ENCODE results near the gene TGIF2. TPM values are rescaled to one million over a fixed set of nuclear protein-coding genes. Genes with fewer than 3 reads are reported as not detected.

TGIF2 gene
- total RNA-seq, 2 donors from 2014 or later, result 33.4 to 39.0 TPM

DNA sequence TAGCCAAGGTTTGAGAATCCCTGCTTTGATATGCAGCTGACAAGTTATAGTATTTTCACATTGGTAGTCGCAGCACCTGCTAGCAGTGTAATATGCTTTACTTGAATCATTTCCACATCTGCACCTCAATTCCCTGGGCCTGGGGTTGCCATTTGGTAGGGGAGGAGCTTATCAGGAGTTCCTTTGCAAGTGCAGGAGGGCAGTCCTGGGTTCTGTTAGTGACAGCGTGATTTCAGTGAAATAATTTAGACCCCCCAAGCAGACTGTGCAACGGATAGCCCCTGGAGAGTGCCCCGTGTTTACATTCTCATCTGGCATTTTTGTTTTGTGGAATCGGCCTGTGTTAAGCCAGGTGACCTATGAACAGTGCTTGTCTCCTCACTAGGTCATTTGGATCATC, 38.2 kb downstream of the TGIF2 start:
- no peaks in the 10 kb centered on the region for H3K27me3 ChIP-seq (ENCODE audit: control insufficient read depth, insufficient read depth, low read length, poor library complexity, severe bottlenecking)
- H3K4me3 ChIP-seq (ENCODE audit: low read length), result no peak overlapping the region
- no peak overlapping the region for H3K9ac ChIP-seq (ENCODE audit: extremely low read depth, low read length, poor library complexity, severe bottlenecking)
- H3K9me3 ChIP-seq (ENCODE audit: control insufficient read depth, low read length), result no peaks in the 10 kb centered on the region
- H3K27ac ChIP-seq (ENCODE audit: low read depth, low read length), result no peak overlapping the region
- H3K4me1 Mint-ChIP-seq, result peaks cover 11% of the 10 kb centered on the region
- H3K9me3 Mint-ChIP-seq, result no peaks in the 10 kb centered on the region
- no peak for DNase-seq
- H3K36me3 Mint-ChIP-seq (ENCODE audit: low read depth), result peaks cover 70% of the 10 kb centered on the region
- H3K36me3 ChIP-seq (ENCODE audit: control insufficient read depth, insufficient read depth, low read length), result peaks cover 75% of the 10 kb centered on the region
- no peaks in the 10 kb centered on the region for H3K4me1 ChIP-seq (ENCODE audit: control insufficient read depth, insufficient read depth, low read length)
- no peak overlapping the region for H3K4me3 Mint-ChIP-seq
- TF ChIP-seq, protein P1, sequence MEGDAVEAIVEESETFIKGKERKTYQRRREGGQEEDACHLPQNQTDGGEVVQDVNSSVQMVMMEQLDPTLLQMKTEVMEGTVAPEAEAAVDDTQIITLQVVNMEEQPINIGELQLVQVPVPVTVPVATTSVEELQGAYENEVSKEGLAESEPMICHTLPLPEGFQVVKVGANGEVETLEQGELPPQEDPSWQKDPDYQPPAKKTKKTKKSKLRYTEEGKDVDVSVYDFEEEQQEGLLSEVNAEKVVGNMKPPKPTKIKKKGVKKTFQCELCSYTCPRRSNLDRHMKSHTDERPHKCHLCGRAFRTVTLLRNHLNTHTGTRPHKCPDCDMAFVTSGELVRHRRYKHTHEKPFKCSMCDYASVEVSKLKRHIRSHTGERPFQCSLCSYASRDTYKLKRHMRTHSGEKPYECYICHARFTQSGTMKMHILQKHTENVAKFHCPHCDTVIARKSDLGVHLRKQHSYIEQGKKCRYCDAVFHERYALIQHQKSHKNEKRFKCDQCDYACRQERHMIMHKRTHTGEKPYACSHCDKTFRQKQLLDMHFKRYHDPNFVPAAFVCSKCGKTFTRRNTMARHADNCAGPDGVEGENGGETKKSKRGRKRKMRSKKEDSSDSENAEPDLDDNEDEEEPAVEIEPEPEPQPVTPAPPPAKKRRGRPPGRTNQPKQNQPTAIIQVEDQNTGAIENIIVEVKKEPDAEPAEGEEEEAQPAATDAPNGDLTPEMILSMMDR (conservative IDR thresholded peaks at IDR 0.05), result no peak
- no peak overlapping the region for H3K27ac Mint-ChIP-seq
- H3K27me3 Mint-ChIP-seq (ENCODE audit: insufficient read depth), result no peaks in the 10 kb centered on the region
- WGBS, 2 experiments (ENCODE audit: insufficient coverage in 1 of 2, insufficient read length in 1 of 2), result 90 to 95% methylated on average over 5 of the region's 5 CpGs

DNA sequence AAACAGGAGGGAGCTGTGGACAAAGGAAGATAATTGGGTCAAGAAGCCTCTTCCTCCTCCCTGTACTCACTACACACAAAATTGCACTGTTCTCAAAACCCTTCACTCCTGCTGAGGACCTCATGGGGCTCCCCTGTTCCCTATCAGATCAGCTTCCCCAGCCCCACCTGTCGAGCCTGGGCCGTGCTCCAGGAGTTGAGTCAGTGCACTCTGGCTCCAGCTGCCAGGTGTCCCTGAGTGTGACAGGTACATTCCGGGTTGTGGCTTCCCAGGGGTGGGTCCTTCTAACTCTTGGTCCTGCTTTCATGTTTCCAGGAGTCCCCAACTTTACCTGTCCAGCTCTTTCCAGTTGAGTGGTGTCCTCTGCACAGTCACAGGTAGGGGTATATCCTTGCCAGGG, 40.6 kb downstream of the TGIF2 start:
- no peak overlapping the region for H3K4me3 ChIP-seq (ENCODE audit: low read length)
- no peaks in the 10 kb centered on the region for H3K27me3 ChIP-seq (ENCODE audit: control insufficient read depth, insufficient read depth, low read length, poor library complexity, severe bottlenecking)
- WGBS, 2 experiments (ENCODE audit: insufficient coverage in 1 of 2, insufficient read length in 1 of 2), result 94 to 100% methylated on average over 3 of the region's 3 CpGs
- no peak overlapping the region for H3K27ac ChIP-seq (ENCODE audit: low read depth, low read length)
- no peak overlapping the region for H3K9ac ChIP-seq (ENCODE audit: extremely low read depth, low read length, poor library complexity, severe bottlenecking)
- Mint-ChIP-seq H3K27ac (no peak overlapping the region), H3K36me3 (ENCODE audit: low read depth) (peaks cover 53% of the 10 kb centered on the region), H3K9me3 (no peaks in the 10 kb centered on the region), H3K4me1 (no peaks in the 10 kb centered on the region), H3K27me3 (ENCODE audit: insufficient read depth) (no peaks in the 10 kb centered on the region), H3K4me3 (no peak overlapping the region)
- no peaks in the 10 kb centered on the region for H3K9me3 ChIP-seq (ENCODE audit: control insufficient read depth, low read length)
- H3K36me3 ChIP-seq (ENCODE audit: control insufficient read depth, insufficient read depth, low read length), result peaks cover 59% of the 10 kb centered on the region
- no peak for DNase-seq
- no peaks in the 10 kb centered on the region for H3K4me1 ChIP-seq (ENCODE audit: control insufficient read depth, insufficient read depth, low read length)
- TF ChIP-seq, protein P1 (conservative IDR thresholded peaks at IDR 0.05), result no peak

DNA sequence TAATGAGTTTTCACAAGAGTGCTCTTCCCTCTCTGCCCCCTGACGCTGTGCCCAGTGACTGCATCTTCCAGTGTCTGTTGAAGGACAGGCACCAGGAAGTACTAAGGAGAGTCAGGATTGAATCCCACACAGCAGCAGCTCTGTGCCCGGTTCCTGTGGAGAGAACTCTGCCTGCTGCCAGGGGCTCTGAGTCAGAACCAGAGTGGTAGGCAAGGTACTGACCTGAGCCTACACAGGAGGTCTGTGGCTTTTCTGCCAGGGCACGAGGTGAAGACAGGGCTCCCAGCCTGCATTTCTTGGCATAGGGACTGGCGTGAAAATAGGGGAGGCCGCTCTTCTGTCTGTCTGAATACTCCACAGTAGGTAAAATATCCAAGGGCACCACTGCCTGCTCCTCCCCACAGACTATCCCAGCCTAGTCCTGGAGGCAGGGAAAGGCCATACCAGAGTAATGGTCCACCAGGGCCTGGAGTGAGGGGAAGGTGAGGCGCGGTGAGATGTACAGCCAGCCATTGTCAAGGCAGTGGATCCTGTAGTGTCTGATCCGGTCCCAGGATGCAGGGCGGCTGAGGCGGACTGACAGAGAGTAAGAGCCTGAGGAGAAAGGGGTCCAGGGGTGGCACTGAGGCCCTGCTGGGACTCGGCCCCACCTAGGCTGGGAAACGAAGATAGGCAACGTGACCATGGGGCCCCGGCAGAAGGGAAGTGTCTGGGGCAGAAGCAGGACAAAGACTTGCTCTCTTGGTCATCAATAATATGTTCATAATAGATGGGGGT, 41.6 kb downstream of the TGIF2 start:
- Histone ChIP-seq H3K27ac (ENCODE audit: low read depth, low read length) (no peak overlapping the region), H3K36me3 (ENCODE audit: control insufficient read depth, insufficient read depth, low read length) (peaks cover 50% of the 10 kb centered on the region), H3K9ac (ENCODE audit: extremely low read depth, low read length, poor library complexity, severe bottlenecking) (no peak overlapping the region), H3K9me3 (ENCODE audit: control insufficient read depth, low read length) (no peaks in the 10 kb centered on the region), H3K4me1 (ENCODE audit: control insufficient read depth, insufficient read depth, low read length) (no peaks in the 10 kb centered on the region), H3K27me3 (ENCODE audit: control insufficient read depth, insufficient read depth, low read length, poor library complexity, severe bottlenecking) (no peaks in the 10 kb centered on the region), H3K4me3 (ENCODE audit: low read length) (no peak overlapping the region)
- no peak for DNase-seq
- WGBS, 2 experiments (ENCODE audit: insufficient coverage in 1 of 2, insufficient read length in 1 of 2), result 93 to 94% methylated on average over 11 to 13 of the region's 14 CpGs
- H3K4me1 Mint-ChIP-seq, result no peaks in the 10 kb centered on the region
- H3K36me3 Mint-ChIP-seq (ENCODE audit: low read depth), result peaks cover 45% of the 10 kb centered on the region
- H3K27me3 Mint-ChIP-seq (ENCODE audit: insufficient read depth), result no peaks in the 10 kb centered on the region
- TF ChIP-seq, protein P1 (conservative IDR thresholded peaks at IDR 0.05), result no peak
- H3K4me3 Mint-ChIP-seq, result no peak overlapping the region
- H3K9me3 Mint-ChIP-seq, result no peaks in the 10 kb centered on the region
- no peak overlapping the region for H3K27ac Mint-ChIP-seq

All from endodermal cell (in vitro differentiated cells).